H9 (cell line): ENCODE results near the gene PPARD. TPM values are rescaled to one million over a fixed set of nuclear protein-coding genes. Genes with fewer than 3 reads are reported as not detected.

Experiments
- DNase-seq: peaks from one replicate; pipeline ENCODE4 v3.0.0-alpha.2; 2017
- H2AFZ ChIP-seq: one replicate; pipeline ENCODE4 v1.6.1; 2013; ENCODE audit warnings: mild to moderate bottlenecking, low read length, control low read depth, moderate library complexity
- H2AK5ac ChIP-seq: 2 replicates; pipeline ENCODE4 v1.6.1; 2013; ENCODE audit warnings: low read length, control low read depth, mixed read lengths; ENCODE audit not compliant: insufficient read length
- H2BK120ac ChIP-seq: one replicate; pipeline ENCODE4 v1.6.1; 2013; ENCODE audit warnings: low read depth, mild to moderate bottlenecking, low read length, control low read depth, inconsistent platforms; ENCODE audit not compliant: poor library complexity, severe bottlenecking
- H2BK12ac ChIP-seq: 2 replicates; pipeline ENCODE4 v1.6.1; 2013; ENCODE audit warnings: low read length, control low read depth, mixed read lengths, low read depth; ENCODE audit not compliant: insufficient read length
- H2BK15ac ChIP-seq: 2 replicates; pipeline ENCODE4 v1.6.1; 2013; ENCODE audit warnings: low read depth, low read length, control low read depth
- H2BK20ac ChIP-seq: one replicate; pipeline ENCODE4 v1.6.1; 2013; ENCODE audit warnings: low read depth, mild to moderate bottlenecking, low read length, control low read depth, inconsistent platforms; ENCODE audit not compliant: poor library complexity, severe bottlenecking
- H2BK5ac ChIP-seq: 2 replicates; pipeline ENCODE4 v1.6.1; 2013; ENCODE audit warnings: low read length, control low read depth, mixed read lengths; ENCODE audit not compliant: insufficient read length
- H3K14ac ChIP-seq: 2 replicates; pipeline ENCODE4 v1.6.1; 2013; ENCODE audit warnings: low read length, control low read depth; ENCODE audit not compliant: insufficient read depth
- H3K18ac ChIP-seq: 2 replicates; pipeline ENCODE4 v1.6.1; 2013; ENCODE audit warnings: low read depth, mild to moderate bottlenecking, mixed read lengths, low read length, control low read depth; ENCODE audit not compliant: insufficient read length
- H3K23ac ChIP-seq: 2 replicates; pipeline ENCODE4 v1.6.1; 2013; ENCODE audit warnings: low read length, control low read depth, mixed read lengths, low read depth; ENCODE audit not compliant: insufficient read length
- H3K23me2 ChIP-seq: 2 replicates; pipeline ENCODE4 v1.6.1; 2013; ENCODE audit warnings: low read depth, mild to moderate bottlenecking, mixed read lengths, low read length, control low read depth; ENCODE audit not compliant: insufficient read length, poor library complexity, severe bottlenecking
- H3K27ac ChIP-seq: 2 replicates; pipeline ENCODE4 v1.5.1; 2013; ENCODE audit warnings: low read length, control low read depth, mixed read lengths, low read depth; ENCODE audit not compliant: insufficient read length
- H3K27me3 ChIP-seq: 2 replicates; pipeline ENCODE4 v1.6.1; 2013; ENCODE audit warnings: low read length, control low read depth, inconsistent platforms; ENCODE audit not compliant: insufficient read depth
- H3K4ac ChIP-seq: 2 replicates; pipeline ENCODE4 v1.6.1; 2013; ENCODE audit warnings: low read depth, mild to moderate bottlenecking, control low read depth, inconsistent platforms, low read length, moderate library complexity
- H3K4me1 ChIP-seq: 2 replicates; pipeline ENCODE4 v1.6.1; 2013; ENCODE audit warnings: low read length, control low read depth, inconsistent platforms; ENCODE audit not compliant: insufficient read depth
- H3K4me2 ChIP-seq: 2 replicates; pipeline ENCODE4 v1.6.1; 2013; ENCODE audit warnings: low read length, control low read depth, mixed read lengths; ENCODE audit not compliant: insufficient read length, insufficient read depth
- H3K56ac ChIP-seq: 2 replicates; pipeline ENCODE4 v1.6.1; 2013; ENCODE audit warnings: low read depth, mild to moderate bottlenecking, mixed read lengths, low read length, control low read depth; ENCODE audit not compliant: insufficient read length
- H3K79me1 ChIP-seq: 2 replicates; pipeline ENCODE4 v1.6.1; 2013; ENCODE audit warnings: low read depth, mild to moderate bottlenecking, moderate library complexity, low read length, control low read depth, inconsistent platforms; ENCODE audit not compliant: insufficient read depth, poor library complexity, severe bottlenecking
- H3K79me2 ChIP-seq: 2 replicates; pipeline ENCODE4 v1.6.1; 2013; ENCODE audit warnings: low read length, control low read depth, inconsistent platforms; ENCODE audit not compliant: insufficient read depth
- H3K9ac ChIP-seq: 2 replicates; pipeline ENCODE4 v1.6.1; 2013; ENCODE audit warnings: low read length, control low read depth, mixed read lengths; ENCODE audit not compliant: insufficient read length; ENCODE audit errors: extremely low read depth
- H3K9me3 ChIP-seq: one replicate; pipeline ENCODE4 v1.6.1; 2013; ENCODE audit warnings: low read depth, low read length, inconsistent platforms; ENCODE audit not compliant: control insufficient read depth
- H3T11ph ChIP-seq: one replicate; pipeline ENCODE4 v1.6.1; 2013; ENCODE audit warnings: mild to moderate bottlenecking, low read length, control low read depth, inconsistent platforms
- H4K20me1 ChIP-seq: one replicate; pipeline ENCODE4 v1.6.1; 2013; ENCODE audit not compliant: control insufficient read depth, insufficient read length, insufficient read depth
- H4K5ac ChIP-seq: 2 replicates; pipeline ENCODE4 v1.6.1; 2013; ENCODE audit warnings: low read depth, mild to moderate bottlenecking, mixed read lengths, low read length, control low read depth; ENCODE audit not compliant: insufficient read length
- H4K8ac ChIP-seq: replicated peaks from 2 replicates; pipeline ENCODE4 v1.6.1; 2013; ENCODE audit warnings: low read length, control low read depth, mixed read lengths, low read depth; ENCODE audit not compliant: insufficient read length
- H4K91ac ChIP-seq: 2 replicates; pipeline ENCODE4 v1.6.1; 2013; ENCODE audit warnings: low read depth, mild to moderate bottlenecking, moderate library complexity, mixed read lengths, low read length, control low read depth; ENCODE audit not compliant: insufficient read length
- H3K27ac Mint-ChIP-seq, 3 experiments: 2 replicates in 2 of 3; 3 replicates in 1 of 3; pipeline ENCODE4 v1.8.0; 2020 to 2021; ENCODE audit warnings: mixed read lengths in 3 of 3, mild to moderate bottlenecking in 1 of 3, moderate library complexity in 1 of 3
- H3K27me3 Mint-ChIP-seq: 2 replicates; pipeline ENCODE4 v1.8.0; 2021; ENCODE audit warnings: low read depth, mild to moderate bottlenecking, moderate library complexity, mixed read lengths
- H3K36me3 Mint-ChIP-seq, 3 experiments: 2 replicates in 2 of 3; 3 replicates in 1 of 3; pipeline ENCODE4 v1.8.0; 2020 to 2021; ENCODE audit warnings: low read depth in 3 of 3, mixed read lengths in 3 of 3; ENCODE audit not compliant: insufficient read depth in 1 of 3
- H3K4me1 Mint-ChIP-seq, 2 experiments: 2 replicates each; pipeline ENCODE4 v1.8.0; 2020; ENCODE audit warnings: mixed read lengths in 2 of 2
- H3K4me3 Mint-ChIP-seq, 2 experiments: 2 replicates in 1 of 2; 3 replicates in 1 of 2; pipeline ENCODE4 v1.8.0; 2020 to 2021; ENCODE audit warnings: mild to moderate bottlenecking in 2 of 2, mixed read lengths in 2 of 2, moderate library complexity in 1 of 2
- H3K9me3 Mint-ChIP-seq, 2 experiments: 2 replicates in 1 of 2; 3 replicates in 1 of 2; pipeline ENCODE4 v1.8.0; 2020; ENCODE audit warnings: mild to moderate bottlenecking in 2 of 2, mixed read lengths in 2 of 2, moderate library complexity in 1 of 2
- CTCF ChIP-seq: fragments of 200-600 bp; sonication (generic); conservative IDR thresholded peaks from 3 replicates; pipeline ENCODE4 v1.8.0; 2021; ENCODE audit warnings: antibody characterized with exemption, mild to moderate bottlenecking
- WGBS: extraction: QIAGEN DNeasy Blood & Tissue Kit; methylation state at CpG from one replicate; pipeline ENCODE4 v1.1.7; 2013; ENCODE audit warnings: missing lambda C conversion rate, low lambda C conversion rate, mixed read lengths; ENCODE audit not compliant: insufficient read length; ENCODE audit errors: extremely low coverage; 5-methylcytosine and 5-hydroxymethylcytosine counted together
- total RNA-seq: library from RNA; stranded (reverse); gene quantifications from 2 replicates; pipeline ENCODE4 v1.2.1, GENCODE V29; 2021

PPARD gene
- total RNA-seq, 1 experiment from 2014 or later: 11.7 TPM

- Histone ChIP-seq H3K79me1 (no peaks in the 10 kb centered on the region), H3K9ac (no peak overlapping the region), H3K23ac (no peak overlapping the region), H3K23me2 (peaks cover 5% of the 10 kb centered on the region), H2AFZ (no peak overlapping the region), H2BK20ac (no peak overlapping the region), H2BK5ac (no peak overlapping the region), H3K27me3 (no peaks in the 10 kb centered on the region), H3K4me1 (no peaks in the 10 kb centered on the region; the same call in 1 of the 2 replicates), H3K79me2 (peaks cover 1% of the 10 kb centered on the region; the same call in 1 of the 2 replicates), H2AK5ac (no peak overlapping the region), H4K91ac (no peak overlapping the region), H3K4ac (no peak overlapping the region), H3K56ac (no peak overlapping the region), H3T11ph (no peak overlapping the region), H4K5ac (no peak overlapping the region), H3K4me2 (no peak overlapping the region), H3K27ac (no peak overlapping the region), H2BK120ac (no peak overlapping the region), H2BK12ac (no peak overlapping the region), H4K20me1 (no peaks in the 10 kb centered on the region), H3K18ac (no peak overlapping the region), H2BK15ac (no peak overlapping the region), H3K14ac (no peak overlapping the region), H4K8ac (no peak overlapping the region), H3K9me3 (no peaks in the 10 kb centered on the region)
- Mint-ChIP-seq H3K4me3 (no peak overlapping the region), H3K36me3 (peaks cover 31 to 65% (median 55%) of the 10 kb centered on the region in 3 experiments), H3K9me3 (no peaks in the 10 kb centered on the region), H3K4me1 (peaks cover 7 to 9% of the 10 kb centered on the region in 2 experiments; a peak in 3 of 4 replicates), H3K27me3 (peaks cover 6% of the 10 kb centered on the region), H3K27ac (no peak overlapping the region; a peak in 1 of 7 replicates)
- no CpG with 5 or more reads among the region's 4 CpGs for WGBS
- no peak for TF ChIP-seq CTCF
- no peak for DNase-seq
Observed at GRCh38 chr6:35463292-35463691, 120.9 kb downstream of the PPARD start.
